Right forelimb (tissue), 1 donor: ENCODE data around the gene UQCRC1.

Experiments
- DNase-seq: peaks from one replicate; pipeline ENCODE4 v3.0.0-alpha.2; 2018

UQCRC1 gene

DNA sequence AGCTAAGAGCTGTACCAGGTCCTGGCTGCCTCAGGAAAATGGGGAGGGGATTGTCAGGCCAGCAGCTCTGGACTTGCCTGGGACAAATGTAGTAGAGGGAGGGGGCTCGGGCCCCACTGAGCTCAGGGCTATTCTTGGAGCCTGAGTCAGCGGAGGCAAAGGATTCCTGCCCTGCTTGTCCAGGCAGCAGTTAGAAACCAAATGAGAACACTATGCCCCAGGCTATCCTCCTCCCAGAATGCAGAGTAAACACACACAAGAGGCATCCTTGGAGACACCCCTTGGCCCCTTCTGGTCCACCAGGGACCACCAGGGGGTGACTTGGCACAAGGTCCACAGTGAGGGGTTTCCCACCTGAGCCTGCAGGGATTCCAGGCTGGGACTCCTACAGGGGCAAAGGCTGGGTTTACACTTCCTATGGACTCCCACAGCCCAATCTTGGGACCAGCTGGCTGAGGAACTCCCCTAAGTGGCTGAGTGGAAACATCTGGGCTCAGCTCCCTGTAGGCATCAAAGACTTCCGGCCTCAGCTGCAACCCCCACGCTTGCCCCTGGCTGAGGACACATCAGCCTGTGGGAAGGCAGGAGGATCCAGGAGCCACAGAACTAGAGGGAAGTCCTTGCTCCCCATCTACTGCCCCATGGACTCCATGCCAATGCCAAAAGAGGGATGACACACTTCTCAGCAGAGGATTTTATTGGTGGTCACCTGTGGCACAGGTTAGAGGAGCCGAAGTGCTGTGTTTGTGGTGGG, 10.9 kb downstream of the UQCRC1 start:
- DNase-seq, result no peak

DNA sequence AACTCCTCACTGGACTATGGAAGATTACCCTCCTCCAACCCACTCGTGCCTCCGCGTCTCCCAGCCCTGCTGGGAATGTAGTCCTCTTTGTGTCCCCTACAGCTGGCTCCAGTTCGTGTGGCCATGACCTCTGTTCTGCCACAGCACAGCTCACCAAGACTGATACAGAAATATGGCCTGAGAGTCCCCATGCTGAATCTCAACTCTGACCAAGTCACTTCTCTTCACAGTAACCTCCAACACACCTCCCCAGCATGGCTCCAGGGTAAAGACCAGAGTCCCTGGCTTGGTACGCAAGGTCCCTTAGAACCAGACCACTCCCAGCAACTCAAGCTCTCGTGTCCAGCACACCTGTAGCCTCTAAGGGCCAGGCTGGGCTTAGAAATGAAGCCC, 12.0 kb downstream of the UQCRC1 start:
- no peak for DNase-seq

DNA sequence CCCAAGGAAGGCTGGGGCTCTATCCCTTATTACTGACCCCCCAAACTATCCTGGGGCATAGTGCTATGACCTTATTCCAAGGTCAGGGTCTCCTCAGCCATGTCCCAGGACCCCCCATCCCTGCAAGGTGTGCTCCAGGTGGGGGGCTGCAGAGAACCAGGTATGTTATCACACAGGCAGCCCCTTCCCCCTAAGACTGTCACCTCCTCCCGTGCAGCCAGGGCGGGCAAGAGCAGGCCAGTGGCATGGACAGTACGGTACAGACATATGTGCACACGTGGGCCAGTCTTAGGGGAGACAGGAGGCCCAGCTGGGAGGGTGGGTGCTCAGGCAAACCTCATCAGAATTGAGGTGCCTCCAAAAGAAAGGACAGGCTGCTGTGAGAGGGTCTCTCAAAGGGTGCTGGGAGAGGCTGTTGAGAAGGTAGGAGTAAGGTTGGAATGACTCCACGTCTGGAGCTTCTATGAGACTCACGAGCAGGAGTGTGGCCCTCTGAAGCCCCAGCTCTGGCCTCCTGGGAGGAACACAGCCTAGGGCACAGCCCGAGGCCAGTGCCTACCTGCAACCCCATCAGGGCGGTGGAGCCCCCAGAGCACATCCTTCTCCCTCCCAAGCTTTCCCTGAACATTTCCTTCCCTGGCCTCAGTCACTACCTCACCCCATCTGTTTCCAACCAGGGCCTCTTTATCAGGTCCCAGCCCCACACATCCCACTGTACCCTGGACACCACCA, 12.6 kb downstream of the UQCRC1 start:
- DNase-seq, result no peak

- no peak for DNase-seq
Measured at GRCh38 chr3:48596157-48596556, 13.3 kb downstream of the UQCRC1 start.

DNA sequence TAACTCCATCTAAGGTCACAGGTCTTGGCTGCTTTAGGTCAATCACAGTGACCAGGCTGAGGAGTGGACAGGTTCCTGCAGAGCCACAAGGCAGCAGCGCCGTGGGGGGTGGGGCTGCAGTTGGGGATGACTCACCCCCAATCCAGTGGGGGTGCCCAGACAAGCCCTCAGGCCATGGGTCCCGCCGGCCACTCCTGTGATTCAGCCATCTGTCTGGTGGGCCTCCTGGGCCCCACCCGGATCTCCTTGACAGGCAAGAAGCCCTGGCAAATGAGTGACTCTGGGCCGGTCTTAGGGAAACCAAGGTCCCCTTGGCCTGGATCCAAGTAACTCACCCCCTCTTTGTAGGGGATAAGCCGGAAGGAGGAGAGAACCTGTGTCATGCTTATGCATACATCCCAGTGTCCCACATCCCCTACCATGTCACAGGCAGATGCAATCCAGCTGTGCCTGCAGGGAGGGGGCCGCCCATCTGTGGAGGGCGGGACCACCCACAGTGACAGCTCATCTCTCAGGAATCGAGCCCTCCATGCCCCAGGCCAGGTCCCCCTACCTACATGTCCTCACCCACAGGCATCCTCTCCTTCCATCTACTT, 13.8 kb downstream of the UQCRC1 start:
- DNase-seq, result peak; percentile 54

GRCh38 chr3:48595075-48595525, 14.3 kb downstream of the UQCRC1 start, which contains the start of gene COL7A1:
TSS of gene COL7A1 (minus strand) at chr3:48595329. CDS start at chr3:48595159, 170 bp downstream.
- DNase-seq, result peak; percentile 50

DNA sequence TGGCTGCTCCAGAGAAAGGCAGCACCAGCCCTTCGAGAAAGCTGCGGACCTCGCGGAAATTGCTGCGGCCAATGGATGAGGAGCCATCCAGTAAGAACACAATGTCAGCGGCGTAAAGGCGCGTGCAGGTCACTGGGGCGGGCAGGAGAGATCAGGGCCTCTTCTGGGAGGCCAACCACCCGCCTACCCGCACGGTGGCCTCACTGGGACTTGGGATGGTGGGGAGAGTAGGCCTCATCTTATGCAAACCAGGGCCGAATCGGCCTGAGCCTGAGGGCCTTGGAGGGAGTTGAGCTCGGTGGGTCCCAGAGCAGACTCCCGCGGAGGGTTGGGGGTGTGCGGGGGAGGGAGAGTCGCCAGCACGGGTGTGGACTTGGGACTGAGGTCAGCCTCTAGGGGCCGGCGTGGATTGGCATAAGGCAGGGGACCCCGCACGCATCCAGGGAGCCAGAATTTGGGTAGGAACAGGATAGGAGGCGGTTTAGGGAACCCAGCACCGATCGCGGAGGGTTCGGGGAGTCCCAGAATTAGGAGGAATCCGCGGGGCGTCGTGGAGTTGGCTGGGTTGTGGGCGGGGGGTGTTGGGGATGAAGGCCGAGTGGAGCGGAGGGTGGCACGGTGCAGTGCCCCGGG, 14.9 kb downstream of the UQCRC1 start:
- DNase-seq, result no peak

DNA sequence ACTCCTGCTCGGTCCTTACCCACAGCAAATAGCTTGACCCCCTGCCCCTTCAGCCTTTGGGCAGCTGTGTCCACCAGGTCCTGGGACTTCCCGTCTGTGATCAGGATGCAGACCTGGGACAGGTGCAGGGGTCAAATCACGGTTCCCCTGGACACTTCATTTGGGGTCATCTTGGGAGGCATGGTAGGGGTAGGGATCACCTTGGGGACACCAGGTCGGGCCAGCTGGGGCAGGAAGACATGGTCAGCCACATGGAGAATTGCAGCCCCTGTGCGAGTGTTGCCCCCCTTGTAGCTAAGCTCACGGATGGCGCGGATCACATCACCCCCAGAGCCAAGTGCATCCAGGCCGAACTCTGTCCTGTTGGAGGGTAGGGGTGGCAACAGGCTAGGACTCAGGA, 16.1 kb downstream of the UQCRC1 start:
- no peak for DNase-seq

DNA sequence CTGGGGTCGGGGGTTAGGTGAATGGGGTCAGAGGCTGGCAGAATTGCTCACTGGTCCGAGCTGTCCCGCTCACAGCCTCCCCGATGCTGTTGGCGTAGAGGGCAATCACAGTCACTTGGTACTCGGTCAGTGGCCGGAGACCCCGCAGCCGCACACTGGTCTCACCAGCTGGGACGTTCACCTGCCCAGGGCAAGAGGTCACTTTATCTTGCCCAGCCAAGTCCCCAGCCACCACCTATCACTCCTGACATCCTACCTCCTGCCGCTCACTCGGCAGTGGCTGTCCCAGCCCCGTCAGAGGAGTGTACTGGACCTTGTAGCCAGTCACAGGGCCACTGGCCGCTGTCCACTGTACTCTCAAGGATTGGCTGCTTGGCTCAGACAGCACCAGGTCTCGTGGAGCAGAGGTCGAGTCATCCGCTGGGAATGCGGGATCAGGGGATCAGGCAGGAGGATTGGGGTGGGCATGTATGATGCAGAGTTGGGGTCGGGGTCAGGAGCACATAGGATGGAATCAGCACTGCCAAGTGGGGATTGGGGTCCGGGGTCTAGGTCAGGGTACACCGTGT, 16.8 kb downstream of the UQCRC1 start:
- no peak for DNase-seq

DNA sequence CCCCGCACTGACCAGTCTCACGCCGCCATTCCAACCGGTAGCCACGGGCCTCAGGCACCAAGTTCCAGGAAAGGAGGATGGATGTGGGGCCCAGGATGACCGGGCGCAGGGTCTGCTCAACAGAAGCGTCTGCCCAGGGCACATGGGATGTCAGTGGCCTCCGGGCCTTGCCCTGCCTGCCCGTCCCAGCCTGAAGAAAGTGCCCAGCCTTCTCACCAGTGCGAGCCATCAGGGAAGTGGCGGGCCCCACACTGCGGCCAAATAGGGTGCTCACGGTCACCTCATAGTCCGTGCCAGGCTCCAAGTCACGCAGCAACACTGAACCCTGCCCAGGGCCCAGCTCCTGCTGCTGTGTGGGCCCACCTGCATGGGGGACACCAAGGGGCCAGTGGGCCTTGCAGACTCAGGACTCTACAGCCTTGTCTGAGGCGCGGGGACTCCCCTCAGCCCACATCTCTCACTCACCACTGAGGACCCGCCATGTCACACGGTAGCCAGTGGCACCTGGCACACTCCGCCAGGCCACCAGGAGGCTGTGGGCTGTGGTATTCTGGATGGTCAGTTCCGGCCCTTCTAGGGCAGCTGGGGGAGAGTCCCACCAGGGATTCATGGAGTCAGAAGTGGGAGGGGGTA, 17.4 kb downstream of the UQCRC1 start:
- no peak for DNase-seq

DNA sequence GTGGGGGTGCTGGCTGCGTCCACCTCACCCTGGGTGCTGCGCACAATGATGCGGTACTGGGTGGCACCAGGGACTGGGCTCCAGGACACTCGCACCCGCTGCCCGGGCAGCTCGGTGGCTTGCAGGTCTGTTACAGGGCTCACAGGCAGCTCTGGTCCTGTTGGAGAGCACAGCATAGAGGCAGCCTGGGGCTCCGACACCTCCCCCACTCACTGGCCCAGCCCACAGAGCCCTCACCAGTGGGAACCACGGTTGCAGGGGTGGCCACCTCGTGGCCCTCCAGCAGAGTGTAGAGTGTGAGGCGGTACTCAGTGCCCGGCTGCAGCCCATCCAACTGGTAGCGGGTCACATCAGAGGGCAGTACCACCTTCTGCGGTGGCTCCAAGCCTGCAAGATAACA, 18.0 kb downstream of the UQCRC1 start:
- no peak for DNase-seq

GRCh38 chr3:48588230-48588629, 21.2 kb downstream of the UQCRC1 start:
- no peak for DNase-seq

DNA sequence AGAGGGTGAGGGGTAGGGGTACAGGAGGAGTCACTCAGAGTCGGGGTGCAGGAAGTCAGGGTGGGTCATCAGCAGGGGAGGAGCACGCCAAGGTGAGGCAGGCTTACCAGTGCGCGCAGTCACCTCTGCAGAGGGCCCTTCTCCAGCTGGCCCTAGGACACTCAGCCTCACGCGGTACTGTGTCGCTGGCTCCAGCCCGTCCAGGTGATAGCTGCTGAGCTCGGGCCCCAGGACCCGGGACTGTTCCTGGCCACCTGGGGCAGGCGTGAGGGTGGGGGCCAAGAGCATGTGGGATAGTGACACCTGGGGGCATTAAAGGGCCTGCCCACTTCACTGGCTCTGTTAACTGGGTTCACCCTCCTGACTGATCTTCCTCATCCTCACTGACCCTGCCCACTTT, 21.8 kb downstream of the UQCRC1 start:
- DNase-seq, result no peak

DNA sequence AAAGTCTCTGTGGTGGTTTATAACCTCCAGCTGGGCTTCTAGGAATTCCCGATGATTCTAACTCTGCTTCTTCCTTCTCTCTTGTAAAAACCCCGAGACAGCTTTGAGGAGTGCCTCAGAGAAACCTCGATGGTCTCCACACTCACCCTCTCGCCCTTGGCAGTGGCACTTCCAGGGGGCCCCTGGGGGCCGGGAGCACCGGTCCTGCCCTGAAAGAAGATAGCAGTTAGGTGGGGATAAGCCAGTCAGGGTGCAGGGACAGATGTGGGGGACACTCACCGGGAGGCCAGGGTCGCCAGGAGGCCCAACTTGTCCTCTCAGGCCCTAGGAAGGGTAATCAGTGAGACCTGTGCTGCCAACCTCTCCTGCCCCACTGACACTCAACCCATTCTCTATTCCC, 24.0 kb downstream of the UQCRC1 start:
- DNase-seq, result no peak

DNA sequence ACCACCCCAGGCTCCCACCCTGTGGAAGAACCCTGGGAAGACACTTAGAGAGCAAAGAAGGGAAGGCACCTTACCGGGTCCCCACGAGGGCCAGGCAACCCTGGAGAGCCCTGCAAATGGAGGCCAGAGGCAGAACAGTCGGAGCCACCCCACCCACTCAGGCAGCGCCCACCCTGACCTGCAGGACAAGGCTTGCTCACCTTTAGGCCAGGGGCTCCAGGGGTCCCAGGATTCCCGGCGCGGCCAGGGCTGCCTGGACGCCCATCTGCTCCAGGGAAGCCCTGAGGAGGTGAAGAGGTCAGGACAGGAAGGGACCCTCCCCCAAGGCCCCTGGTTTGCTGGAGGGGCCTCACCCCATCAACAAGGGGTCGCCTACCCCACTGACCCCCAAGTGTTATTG, 24.6 kb downstream of the UQCRC1 start:
- DNase-seq, result no peak

DNA sequence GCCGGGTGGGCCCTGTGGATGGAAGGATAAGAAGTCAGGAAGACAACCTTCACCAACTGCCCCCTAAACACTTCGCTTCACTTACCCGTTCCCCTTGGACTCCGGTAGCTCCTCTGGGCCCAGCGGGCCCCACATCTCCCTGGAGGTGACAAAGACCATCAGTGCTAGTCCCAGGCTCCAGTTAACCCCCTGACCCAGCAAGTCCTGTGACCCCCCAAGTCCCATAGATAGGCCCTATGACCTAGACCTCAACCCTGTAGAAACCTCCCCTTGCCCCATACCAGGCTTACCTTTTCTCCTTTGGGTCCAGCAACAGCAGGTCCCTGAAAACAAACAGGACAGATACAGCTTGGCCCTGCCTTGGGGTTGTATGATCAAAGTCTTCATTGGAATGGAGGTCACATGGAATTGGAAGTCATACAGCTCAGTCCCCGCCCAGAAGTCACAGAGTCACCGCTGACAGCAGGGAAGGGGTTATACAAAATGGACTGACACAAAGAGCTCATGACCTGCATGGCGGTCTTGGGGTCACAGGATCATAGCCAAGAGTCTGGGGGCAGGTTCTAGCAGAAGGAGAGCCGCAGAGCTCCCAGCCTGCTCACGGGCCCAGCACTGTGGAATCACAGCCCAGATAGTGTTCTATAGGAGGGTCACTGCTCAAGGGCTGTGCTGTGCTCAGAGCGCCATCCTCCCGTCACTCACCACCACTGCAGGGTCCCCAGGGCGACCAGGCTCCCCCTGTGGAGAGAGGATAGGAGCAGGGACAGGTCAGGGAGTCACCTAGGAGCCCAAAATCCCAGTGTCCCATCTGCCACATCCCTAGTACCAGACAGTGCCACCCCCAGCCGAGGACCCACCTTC, 27.6 kb downstream of the UQCRC1 start:
- DNase-seq, result no peak

- no peak for DNase-seq
Measured at GRCh38 chr3:48576647-48577046, 32.8 kb downstream of the UQCRC1 start.

GRCh38 chr3:48575366-48575765, 34.1 kb downstream of the UQCRC1 start:
- DNase-seq, result no peak

GRCh38 chr3:48573973-48574585, 35.4 kb downstream of the UQCRC1 start:
- DNase-seq, result no peak

- DNase-seq, result no peak
Measured at GRCh38 chr3:48572517-48572916, 36.9 kb downstream of the UQCRC1 start.

GRCh38 chr3:48571938-48572337, 37.5 kb downstream of the UQCRC1 start:
- no peak for DNase-seq
